Choroid plexus epithelial cell (primary cell): ENCODE measurements around the gene SKIDA1.

ENCODE experiments used
- DNase-seq: peaks from one replicate; pipeline ENCODE4 v3.0.0-alpha.2; 2010; ENCODE audit warnings: low read depth
- H3K4me3 ChIP-seq: 2 replicates; pipeline ENCODE4 v1.5.1; 2011; ENCODE audit warnings: low read depth, mild to moderate bottlenecking, control low read depth, low read length, moderate library complexity
- CTCF ChIP-seq: conservative IDR thresholded peaks from 2 replicates; pipeline ENCODE4 v1.5.1; 2011; ENCODE audit warnings: low read depth, mild to moderate bottlenecking, control low read depth, inconsistent platforms, low read length, moderate library complexity

Gene SKIDA1

GRCh38 chr10:21473541-21473940 lies 51.9 kb downstream of the SKIDA1 start:
- TF ChIP-seq CTCF, result no peak
- H3K4me3 ChIP-seq, result no peak overlapping the region
- DNase-seq, result no peak

GRCh38 chr10:21473135-21473534 lies 52.3 kb downstream of the SKIDA1 start:
- no peak for TF ChIP-seq CTCF
- no peak overlapping the region for H3K4me3 ChIP-seq
- no peak for DNase-seq

GRCh38 chr10:21468086-21468485 lies 57.4 kb downstream of the SKIDA1 start:
- no peak for DNase-seq
- TF ChIP-seq CTCF, result no peak
- H3K4me3 ChIP-seq, result no peak overlapping the region

GRCh38 chr10:21467633-21468032 lies 57.8 kb downstream of the SKIDA1 start:
- H3K4me3 ChIP-seq, result no peak overlapping the region
- no peak for DNase-seq
- TF ChIP-seq CTCF, result no peak

- TF ChIP-seq CTCF, result no peak
- DNase-seq, result no peak
- no peak overlapping the region for H3K4me3 ChIP-seq
These were observed 61.3 kb downstream of the SKIDA1 start for GRCh38 chr10:21464134-21464533.
